ENCODE results near the gene TYRO3. TPM values are rescaled to one million over a fixed set of nuclear protein-coding genes. Genes with fewer than 3 reads are reported as not detected.
"Not testable (repeated sequence)": the region's sequence is repeated elsewhere in the genome, so short reads cannot be mapped to it uniquely, and the experiment has no call there.

TYRO3 gene
- total and polyA plus RNA-seq, 2 experiments from 2014 or later = 5.2 to 7.9 TPM

DNA sequence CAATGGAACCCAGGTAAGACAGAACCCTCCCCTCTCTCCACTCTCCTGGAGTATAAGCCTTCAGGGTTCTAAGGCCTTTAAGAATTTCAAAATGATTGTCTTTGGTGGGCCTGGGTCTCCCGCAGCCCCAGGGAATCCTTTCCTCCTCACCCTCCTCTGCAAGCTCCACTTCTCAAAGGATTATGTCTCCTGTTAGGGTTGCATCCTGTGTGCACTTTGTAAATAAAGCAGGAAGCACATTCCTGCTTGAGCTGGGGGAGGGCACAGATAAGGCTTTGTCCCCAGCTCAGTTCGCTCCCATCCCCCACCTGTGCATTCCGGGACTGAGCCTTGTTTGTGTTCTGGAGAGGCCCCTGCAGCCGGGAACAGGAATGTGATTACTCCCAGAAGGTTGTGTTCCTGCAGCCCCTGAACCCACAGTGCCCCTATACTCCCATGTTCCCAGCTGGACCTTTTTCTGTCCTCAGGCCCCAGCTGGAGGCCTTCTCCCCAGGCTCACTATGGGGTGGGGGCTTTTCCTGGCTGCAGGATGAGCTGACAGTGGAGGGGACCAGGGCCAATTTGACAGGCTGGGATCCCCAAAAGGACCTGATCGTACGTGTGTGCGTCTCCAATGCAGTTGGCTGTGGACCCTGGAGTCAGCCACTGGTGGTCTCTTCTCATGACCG is 9.5 kb downstream of the TYRO3 start:
- in situ Hi-C loops (cut with MboI) = no loop called here
- no peaks in the 10 kb centered on the region for H4K20me1 ChIP-seq (ENCODE audit: insufficient read depth)
- no peaks in the 10 kb centered on the region for H3K9me3 ChIP-seq (ENCODE audit: low read depth)
- H3K36me3 ChIP-seq (ENCODE audit: low read depth) = no peaks in the 10 kb centered on the region
- no peaks in the 10 kb centered on the region for H3K27me3 ChIP-seq (replicated peaks; ENCODE audit: insufficient read depth)
- no peak overlapping the region for H3K4me3 ChIP-seq
- no peaks in the 10 kb centered on the region for H3K9me2 ChIP-seq (ENCODE audit: insufficient read depth)
- no peak overlapping the region for H3K4me2 ChIP-seq (ENCODE audit: unreplicated experiment)
- H3K79me2 ChIP-seq (ENCODE audit: insufficient read depth) = no peaks in the 10 kb centered on the region
- H2AFZ ChIP-seq = no peak overlapping the region
- H3K27ac ChIP-seq = no peak overlapping the region
- 94 to 95% methylated on average over 7 to 8 of the region's 8 CpGs for WGBS, 2 experiments (ENCODE audit: low coverage in 1 of 2, low lambda C conversion rate in 2 of 2, missing lambda C conversion rate in 2 of 2)
- DNase-seq = no peak
- no peaks in the 10 kb centered on the region for H3K4me1 ChIP-seq (ENCODE audit: insufficient read depth)
- no peak for TF ChIP-seq EZH2phosphoT487 (IDR thresholded peaks at IDR 0.05; ENCODE audit: insufficient read depth, low read depth)
- no peak for TF ChIP-seq EZH2 (IDR thresholded peaks at IDR 0.05; ENCODE audit: insufficient read depth, poor library complexity, severe bottlenecking)
- H3K9ac ChIP-seq = no peak overlapping the region
- no peaks in the 10 kb centered on the region for H3F3A ChIP-seq (ENCODE audit: insufficient read depth)

DNA sequence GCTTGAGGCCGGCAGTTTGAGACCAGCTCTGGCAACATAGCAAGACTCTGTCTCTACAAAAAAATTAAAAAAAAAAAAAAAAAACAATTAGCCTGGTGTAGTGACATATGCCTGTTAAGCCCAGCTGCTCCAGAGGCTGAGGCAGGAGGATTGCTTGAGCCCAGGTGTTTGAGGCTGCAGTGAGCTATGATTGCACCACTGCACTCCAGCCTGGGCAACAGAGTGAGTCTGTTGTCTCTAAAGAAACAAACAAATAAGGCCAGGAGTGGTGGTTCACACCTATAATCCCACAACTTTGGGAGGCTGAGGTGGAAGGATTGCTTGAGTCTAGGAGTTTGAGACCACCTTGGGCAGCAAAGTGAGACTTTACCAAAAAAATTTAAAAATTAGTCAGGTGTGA is 10.2 kb downstream of the TYRO3 start:
- H3K79me2 ChIP-seq (ENCODE audit: insufficient read depth); H4K20me1 ChIP-seq (ENCODE audit: insufficient read depth); H3F3A ChIP-seq (ENCODE audit: insufficient read depth); in situ Hi-C loops (cut with MboI); DNase-seq; H3K27me3 ChIP-seq (replicated peaks; ENCODE audit: insufficient read depth); H2AFZ ChIP-seq; H3K27ac ChIP-seq; H3K9me2 ChIP-seq (ENCODE audit: insufficient read depth); H3K36me3 ChIP-seq (ENCODE audit: low read depth); H3K9ac ChIP-seq; H3K4me3 ChIP-seq; H3K9me3 ChIP-seq (ENCODE audit: low read depth); H3K4me2 ChIP-seq (ENCODE audit: unreplicated experiment); H3K4me1 ChIP-seq (ENCODE audit: insufficient read depth): not testable (repeated sequence)
- 82 to 89% methylated on average over 1 of the region's 1 CpG for whole genome bisulfite sequencing, 2 experiments (ENCODE audit: low coverage in 1 of 2, low lambda C conversion rate in 2 of 2, missing lambda C conversion rate in 2 of 2)

DNA sequence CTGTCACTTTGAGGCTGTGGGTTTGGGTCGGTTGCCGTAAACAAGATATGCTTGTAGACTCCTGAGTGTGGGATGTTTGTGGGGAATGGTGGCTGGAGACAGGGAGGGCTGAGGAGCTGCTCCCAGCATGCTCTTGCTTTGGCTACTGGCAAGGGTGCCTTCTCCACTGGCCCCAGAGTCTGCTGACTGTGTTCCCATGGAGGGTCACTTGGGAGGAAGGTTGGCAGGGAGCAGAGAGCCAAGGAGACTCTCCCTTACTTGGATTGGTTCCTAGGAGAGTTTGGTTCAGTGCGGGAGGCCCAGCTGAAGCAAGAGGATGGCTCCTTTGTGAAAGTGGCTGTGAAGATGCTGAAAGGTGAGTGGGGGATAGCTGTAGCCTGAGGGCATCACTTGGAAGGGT is 11.8 kb downstream of the TYRO3 start:
- TF ChIP-seq EZH2 (IDR thresholded peaks at IDR 0.05; ENCODE audit: insufficient read depth, poor library complexity, severe bottlenecking) = no peak
- no peak for TF ChIP-seq EZH2phosphoT487 (IDR thresholded peaks at IDR 0.05; ENCODE audit: insufficient read depth, low read depth)
- Histone ChIP-seq H2AFZ (no peak overlapping the region), H4K20me1 (ENCODE audit: insufficient read depth) (no peaks in the 10 kb centered on the region), H3K79me2 (ENCODE audit: insufficient read depth) (no peaks in the 10 kb centered on the region), H3K9ac (no peak overlapping the region), H3F3A (ENCODE audit: insufficient read depth) (no peaks in the 10 kb centered on the region), H3K4me1 (ENCODE audit: insufficient read depth) (no peaks in the 10 kb centered on the region), H3K27ac (no peak overlapping the region), H3K27me3 (replicated peaks; ENCODE audit: insufficient read depth) (no peaks in the 10 kb centered on the region), H3K9me2 (ENCODE audit: insufficient read depth) (no peaks in the 10 kb centered on the region), H3K36me3 (ENCODE audit: low read depth) (no peaks in the 10 kb centered on the region), H3K4me3 (no peak overlapping the region), H3K4me2 (ENCODE audit: unreplicated experiment) (no peak overlapping the region), H3K9me3 (ENCODE audit: low read depth) (no peaks in the 10 kb centered on the region)
- DNase-seq = no peak
- in situ Hi-C loops (cut with MboI) = no loop called here
- WGBS, 2 experiments (ENCODE audit: low coverage in 1 of 2, low lambda C conversion rate in 2 of 2, missing lambda C conversion rate in 2 of 2) = 81 to 86% methylated on average over 3 of the region's 3 CpGs

DNA sequence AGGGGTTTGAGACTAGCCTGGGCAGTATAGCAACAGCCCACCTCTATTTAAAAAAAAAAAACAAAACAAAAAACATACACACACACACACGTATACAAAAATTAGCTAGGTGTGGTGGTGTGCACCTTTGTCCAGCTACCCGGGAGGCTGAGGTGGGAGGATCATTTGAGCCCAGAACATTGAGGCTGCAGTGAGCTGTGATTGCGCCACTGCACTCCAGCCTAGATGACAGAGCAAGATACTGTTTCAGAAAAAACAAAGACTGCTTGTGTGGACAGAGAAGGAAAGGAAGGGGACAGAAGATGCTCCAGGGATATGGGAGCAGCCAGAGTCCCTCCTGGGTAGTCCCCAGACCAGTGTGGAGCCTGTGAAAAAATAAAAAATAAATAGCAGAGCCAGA is 12.9 kb downstream of the TYRO3 start:
- Histone ChIP-seq H3K79me2 (ENCODE audit: insufficient read depth) (no peaks in the 10 kb centered on the region), H3K9me3 (ENCODE audit: low read depth) (no peaks in the 10 kb centered on the region), H3K27me3 (replicated peaks; ENCODE audit: insufficient read depth) (no peaks in the 10 kb centered on the region), H3K27ac (no peak overlapping the region), H3F3A (ENCODE audit: insufficient read depth) (no peaks in the 10 kb centered on the region), H2AFZ (no peak overlapping the region), H3K4me3 (no peak overlapping the region), H3K9me2 (ENCODE audit: insufficient read depth) (no peaks in the 10 kb centered on the region), H4K20me1 (ENCODE audit: insufficient read depth) (no peaks in the 10 kb centered on the region), H3K36me3 (ENCODE audit: low read depth) (no peaks in the 10 kb centered on the region), H3K9ac (no peak overlapping the region), H3K4me2 (ENCODE audit: unreplicated experiment) (no peak overlapping the region), H3K4me1 (ENCODE audit: insufficient read depth) (no peaks in the 10 kb centered on the region)
- TF ChIP-seq EZH2 (IDR thresholded peaks at IDR 0.05; ENCODE audit: insufficient read depth, poor library complexity, severe bottlenecking) (no peak), EZH2phosphoT487 (IDR thresholded peaks at IDR 0.05; ENCODE audit: insufficient read depth, low read depth) (no peak)
- 95 to 96% methylated on average over 3 of the region's 3 CpGs for WGBS, 2 experiments (ENCODE audit: low coverage in 1 of 2, low lambda C conversion rate in 2 of 2, missing lambda C conversion rate in 2 of 2)
- no peak for DNase-seq
- in situ Hi-C loops (cut with MboI) = no loop called here

DNA sequence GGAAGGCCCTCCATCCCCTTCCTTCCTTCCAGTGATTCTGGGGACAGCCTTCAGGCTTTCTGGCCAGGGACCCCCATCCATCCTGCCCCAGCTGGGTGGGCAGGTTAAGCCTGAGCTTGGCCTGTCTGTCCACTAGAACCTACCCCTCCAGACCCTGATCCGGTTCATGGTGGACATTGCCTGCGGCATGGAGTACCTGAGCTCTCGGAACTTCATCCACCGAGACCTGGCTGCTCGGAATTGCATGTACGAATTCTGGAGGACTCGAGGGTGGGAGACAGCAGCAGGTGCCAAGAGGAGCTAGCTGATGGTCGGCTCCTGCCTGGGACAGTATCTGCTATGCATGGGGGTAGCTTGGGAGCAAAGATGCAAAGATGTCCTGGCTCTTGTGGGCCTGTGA is 13.9 kb downstream of the TYRO3 start:
- Histone ChIP-seq H3K9me2 (ENCODE audit: insufficient read depth) (no peaks in the 10 kb centered on the region), H3K27me3 (replicated peaks; ENCODE audit: insufficient read depth) (no peaks in the 10 kb centered on the region), H3K4me2 (ENCODE audit: unreplicated experiment) (no peak overlapping the region), H4K20me1 (ENCODE audit: insufficient read depth) (no peaks in the 10 kb centered on the region), H3K4me3 (no peak overlapping the region), H3K27ac (no peak overlapping the region), H3K79me2 (ENCODE audit: insufficient read depth) (no peaks in the 10 kb centered on the region), H2AFZ (no peak overlapping the region), H3K36me3 (ENCODE audit: low read depth) (no peaks in the 10 kb centered on the region), H3F3A (ENCODE audit: insufficient read depth) (no peaks in the 10 kb centered on the region), H3K4me1 (ENCODE audit: insufficient read depth) (no peaks in the 10 kb centered on the region), H3K9ac (no peak overlapping the region), H3K9me3 (ENCODE audit: low read depth) (no peaks in the 10 kb centered on the region)
- WGBS, 2 experiments (ENCODE audit: low coverage in 1 of 2, low lambda C conversion rate in 2 of 2, missing lambda C conversion rate in 2 of 2) = 91 to 93% methylated on average over 8 of the region's 8 CpGs
- in situ Hi-C loops (cut with MboI) = no loop called here
- no peak for DNase-seq
- no peak for TF ChIP-seq EZH2 (IDR thresholded peaks at IDR 0.05; ENCODE audit: insufficient read depth, poor library complexity, severe bottlenecking)
- TF ChIP-seq EZH2phosphoT487 (IDR thresholded peaks at IDR 0.05; ENCODE audit: insufficient read depth, low read depth) = no peak
